NCI-H2029 (cell line): ENCODE measurements around the gene OS9.
A peak's percentile ranks its signal among the peaks of the same experiment; 100 is the strongest.

ENCODE experiments used
- DNase-seq: peaks from one replicate; lab custom pipeline; 2025; lab: John Stamatoyannopoulos, UW

Gene OS9

GRCh38 chr12:57722716-57723629 lies 29.0 kb downstream of the OS9 start:
- DNase-seq, result no peak

GRCh38 chr12:57723630-57723962 lies 29.7 kb downstream of the OS9 start:
- DNase-seq, result no peak

- no peak for DNase-seq
Observed at GRCh38 chr12:57724003-57724935, 30.3 kb downstream of the OS9 start.

GRCh38 chr12:57724936-57725740 lies 31.2 kb downstream of the OS9 start:
- no peak for DNase-seq

GRCh38 chr12:57725851-57726150 lies 31.9 kb downstream of the OS9 start:
- DNase-seq, result no peak

- DNase-seq, result peak; percentile 81
Observed at GRCh38 chr12:57726151-57726883, 32.4 kb downstream of the OS9 start.

- DNase-seq, result peak; percentile 49
Observed at GRCh38 chr12:57726884-57727757, 33.2 kb downstream of the OS9 start.

- peak; percentile 36 for DNase-seq
Observed at GRCh38 chr12:57727758-57728395, 33.9 kb downstream of the OS9 start.

GRCh38 chr12:57729321-57729844 lies 35.5 kb downstream of the OS9 start:
- DNase-seq, result no peak

- DNase-seq, result no peak
Observed at GRCh38 chr12:57730336-57731067, 36.6 kb downstream of the OS9 start.

GRCh38 chr12:57731411-57732080 lies 37.6 kb downstream of the OS9 start:
- DNase-seq, result no peak

- DNase-seq, result no peak
Observed at GRCh38 chr12:57732270-57732669, 38.3 kb downstream of the OS9 start.

- DNase-seq, result no peak
Observed at GRCh38 chr12:57732726-57733593, 39.0 kb downstream of the OS9 start.

- DNase-seq, result no peak
Observed at GRCh38 chr12:57733928-57734327, 40.0 kb downstream of the OS9 start.

GRCh38 chr12:57734591-57734990 lies 40.7 kb downstream of the OS9 start:
- no peak for DNase-seq

- no peak for DNase-seq
Observed at GRCh38 chr12:57735198-57735855, 41.4 kb downstream of the OS9 start.
